Mammary epithelial cell (primary cell): ENCODE measurements around the gene KRT37.

ENCODE experiments used
- CTCF ChIP-seq, 2 donors: IDR thresholded peaks in 1 of 2; conservative IDR thresholded peaks in 1 of 2; 2 replicates each; pipeline ENCODE4 v1.5.1; 2011 to 2012; ENCODE audit warnings: inconsistent platforms in 2 of 2, low read length in 2 of 2, mild to moderate bottlenecking in 2 of 2, control low read depth in 1 of 2, low read depth in 1 of 2; ENCODE audit not compliant: insufficient read depth in 1 of 2; ENCODE audit errors: extremely low read depth in 1 of 2
- EZH2 ChIP-seq: IDR thresholded peaks from 2 replicates; pipeline ENCODE4 v1.6.1; 2012; ENCODE audit warnings: low read length, inconsistent platforms, borderline replicate concordance

GRCh38 chr17:41434415-41434814 is 10.0 kb upstream of the KRT37 start:
- no peak for TF ChIP-seq CTCF (conservative IDR thresholded peaks at IDR 0.05 in 1 of 2, IDR thresholded peaks at IDR 0.05 in 1 of 2; ENCODE audit: extremely low read depth in 1 of 2, insufficient read depth in 1 of 2, low read depth in 1 of 2, low read length in 2 of 2)
- no peak for TF ChIP-seq EZH2
